ENCODE results near the gene SWAP70. TPM values are rescaled to one million over a fixed set of nuclear protein-coding genes. Genes with fewer than 3 reads are reported as not detected.
A peak's percentile ranks its signal among the peaks of the same experiment; 100 is the strongest.
"Not testable (repeated sequence)": the region's sequence is repeated elsewhere in the genome, so short reads cannot be mapped to it uniquely, and the experiment has no call there.

The SWAP70 gene
- total RNA-seq, 2 donors from 2014 or later: 18.8 to 22.1 TPM

GRCh38 chr11:9701799-9702198 is 37.9 kb downstream of the SWAP70 start:
- no peaks in the 10 kb centered on the region for H3K9me3 ChIP-seq
- 84 to 94% methylated on average over 1 of the region's 1 CpG for WGBS, 2 donors
- H3K27ac ChIP-seq: peak overlapping the region in 3 of 4 donors; percentile 12 to 76 (median 67)
- H3K4me1 ChIP-seq: peaks cover 12% of the 10 kb centered on the region
- no peaks in the 10 kb centered on the region for H3K27me3 ChIP-seq
- TF ChIP-seq POLR2A (IDR thresholded peaks at IDR 0.05) (no peak), CTCF (IDR thresholded peaks at IDR 0.05) (no peak)
- intact Hi-C loops (cut with DNase I): no loop called here
- DNase-seq: no peak
- no peaks in the 10 kb centered on the region for H3K36me3 ChIP-seq (replicated peaks in 1 of 2; ENCODE audit: insufficient read depth in 1 of 2, low read depth in 2 of 2)
- no peak for ATAC-seq
- H3K4me3 ChIP-seq: no peak overlapping the region

- WGBS, 2 donors: 73 to 87% methylated on average over 6 of the region's 6 CpGs
- Histone ChIP-seq H3K27ac (no peak overlapping the region), H3K36me3 (replicated peaks in 1 of 2; ENCODE audit: insufficient read depth in 1 of 2, low read depth in 2 of 2) (no peaks in the 10 kb centered on the region), H3K9me3 (no peaks in the 10 kb centered on the region), H3K4me3 (no peak overlapping the region), H3K27me3 (no peaks in the 10 kb centered on the region), H3K4me1 (peaks cover 13% of the 10 kb centered on the region)
- intact Hi-C loops (cut with DNase I): no loop called here
- no peak for ATAC-seq
- TF ChIP-seq CTCF (IDR thresholded peaks at IDR 0.05) (no peak), POLR2A (IDR thresholded peaks at IDR 0.05) (no peak)
- DNase-seq: no peak
These were observed 39.4 kb downstream of the SWAP70 start for GRCh38 chr11:9703280-9703679.

GRCh38 chr11:9704037-9704436 is 40.2 kb downstream of the SWAP70 start:
- Histone ChIP-seq H3K9me3 (no peaks in the 10 kb centered on the region), H3K4me3 (no peak overlapping the region), H3K27me3 (no peaks in the 10 kb centered on the region), H3K27ac (no peak overlapping the region), H3K36me3 (replicated peaks in 1 of 2; ENCODE audit: insufficient read depth in 1 of 2, low read depth in 2 of 2) (no peaks in the 10 kb centered on the region), H3K4me1 (peaks cover 18% of the 10 kb centered on the region)
- no peak for DNase-seq
- ATAC-seq: no peak
- intact Hi-C loops (cut with DNase I): no loop called here
- 100% methylated on average over 1 of the region's 1 CpG for WGBS, 2 donors
- TF ChIP-seq POLR2A (IDR thresholded peaks at IDR 0.05) (no peak), CTCF (IDR thresholded peaks at IDR 0.05) (no peak)

GRCh38 chr11:9704620-9705019 is 40.7 kb downstream of the SWAP70 start:
- Histone ChIP-seq H3K9me3 (no peaks in the 10 kb centered on the region), H3K36me3 (replicated peaks in 1 of 2; ENCODE audit: insufficient read depth in 1 of 2, low read depth in 2 of 2) (no peaks in the 10 kb centered on the region), H3K4me3 (no peak overlapping the region), H3K27me3 (no peaks in the 10 kb centered on the region), H3K4me1 (peaks cover 18% of the 10 kb centered on the region), H3K27ac (no peak overlapping the region)
- TF ChIP-seq CTCF (IDR thresholded peaks at IDR 0.05) (no peak), POLR2A (IDR thresholded peaks at IDR 0.05) (no peak)
- intact Hi-C loops (cut with DNase I): no loop called here
- 77 to 78% methylated on average over 4 of the region's 4 CpGs for WGBS, 2 donors
- no peak for ATAC-seq
- no peak for DNase-seq

GRCh38 chr11:9705361-9705760 is 41.5 kb downstream of the SWAP70 start:
- intact Hi-C loops (cut with DNase I); ATAC-seq; H3K9me3 ChIP-seq; H3K4me3 ChIP-seq; H3K27me3 ChIP-seq; H3K27ac ChIP-seq; H3K36me3 ChIP-seq (replicated peaks in 1 of 2; ENCODE audit: insufficient read depth in 1 of 2, low read depth in 2 of 2); DNase-seq: not testable (repeated sequence)
- H3K4me1 ChIP-seq: peaks cover 19% of the 10 kb centered on the region
